ENCODE measurements around the gene PYGO2. TPM values are rescaled to one million over a fixed set of nuclear protein-coding genes. Genes with fewer than 3 reads are reported as not detected.
"Not testable (repeated sequence)": the region's sequence is repeated elsewhere in the genome, so short reads cannot be mapped to it uniquely, and the experiment has no call there.

Gene PYGO2
- total RNA-seq, 1 donor, result 18.5 TPM

GRCh38 chr1:154995301-154995983, 33.9 kb upstream of the PYGO2 start:
- H2AFZ ChIP-seq (ENCODE audit: low read length); H3K36me3 ChIP-seq (ENCODE audit: insufficient read depth, low read length); H3K4me3 ChIP-seq (ENCODE audit: insufficient read depth, low read length); H3K79me2 ChIP-seq (ENCODE audit: insufficient read depth, low read length); H3K4me2 ChIP-seq (ENCODE audit: insufficient read depth, low read length); H3K9me3 ChIP-seq (ENCODE audit: low read depth, low read length); H3K27me3 ChIP-seq (ENCODE audit: insufficient read depth, low read length); H4K20me1 ChIP-seq (ENCODE audit: insufficient read depth, low read length); H3K27ac ChIP-seq (ENCODE audit: low read depth, low read length): not testable (repeated sequence)
- DNase-seq (ENCODE audit: insufficient read length, low spot score, missing footprints), result peak; percentile 95
- H3K4me1 ChIP-seq (ENCODE audit: insufficient read depth, low read length), result peaks cover 15% of the 10 kb centered on the region
- TF ChIP-seq CTCF (IDR thresholded peaks at IDR 0.05; ENCODE audit: extremely low read depth, low read depth, low read length), result peak; percentile 58

GRCh38 chr1:154994591-154994990, 33.0 kb upstream of the PYGO2 start:
- Histone ChIP-seq H2AFZ (ENCODE audit: low read length) (no peak overlapping the region), H3K9me3 (ENCODE audit: low read depth, low read length) (no peaks in the 10 kb centered on the region), H3K4me1 (ENCODE audit: insufficient read depth, low read length) (peaks cover 7% of the 10 kb centered on the region), H3K4me2 (ENCODE audit: insufficient read depth, low read length) (no peak overlapping the region), H3K36me3 (ENCODE audit: insufficient read depth, low read length) (peaks cover 11% of the 10 kb centered on the region), H3K27ac (ENCODE audit: low read depth, low read length) (no peak overlapping the region), H3K4me3 (ENCODE audit: insufficient read depth, low read length) (no peak overlapping the region), H4K20me1 (ENCODE audit: insufficient read depth, low read length) (no peaks in the 10 kb centered on the region), H3K27me3 (ENCODE audit: insufficient read depth, low read length) (no peaks in the 10 kb centered on the region), H3K79me2 (ENCODE audit: insufficient read depth, low read length) (peaks cover under 1% of the 10 kb centered on the region)
- TF ChIP-seq CTCF (IDR thresholded peaks at IDR 0.05; ENCODE audit: extremely low read depth, low read depth, low read length), result no peak
- peak; percentile 59 for DNase-seq (ENCODE audit: insufficient read length, low spot score, missing footprints)

- H2AFZ ChIP-seq (ENCODE audit: low read length), result no peak overlapping the region
- no peaks in the 10 kb centered on the region for H3K27me3 ChIP-seq (ENCODE audit: insufficient read depth, low read length)
- no peak overlapping the region for H3K27ac ChIP-seq (ENCODE audit: low read depth, low read length)
- peak; percentile 68 for DNase-seq (ENCODE audit: insufficient read length, low spot score, missing footprints)
- H3K36me3 ChIP-seq (ENCODE audit: insufficient read depth, low read length), result peaks cover 14% of the 10 kb centered on the region
- H3K4me2 ChIP-seq (ENCODE audit: insufficient read depth, low read length), result no peak overlapping the region
- TF ChIP-seq CTCF (IDR thresholded peaks at IDR 0.05; ENCODE audit: extremely low read depth, low read depth, low read length), result no peak
- no peaks in the 10 kb centered on the region for H4K20me1 ChIP-seq (ENCODE audit: insufficient read depth, low read length)
- H3K4me3 ChIP-seq (ENCODE audit: insufficient read depth, low read length), result no peak overlapping the region
- H3K9me3 ChIP-seq (ENCODE audit: low read depth, low read length), result no peaks in the 10 kb centered on the region
- H3K4me1 ChIP-seq (ENCODE audit: insufficient read depth, low read length), result peaks cover 5% of the 10 kb centered on the region
- H3K79me2 ChIP-seq (ENCODE audit: insufficient read depth, low read length), result peaks cover 4% of the 10 kb centered on the region
These were observed 32.6 kb upstream of the PYGO2 start for GRCh38 chr1:154994269-154994587.

- H3K79me2 ChIP-seq (ENCODE audit: insufficient read depth, low read length), result peaks cover 8% of the 10 kb centered on the region
- H3K27me3 ChIP-seq (ENCODE audit: insufficient read depth, low read length), result no peaks in the 10 kb centered on the region
- no peak within 1 kb of the TSS for H3K4me3 ChIP-seq (ENCODE audit: insufficient read depth, low read length)
- peak; percentile 66 for DNase-seq (ENCODE audit: insufficient read length, low spot score, missing footprints)
- no peak for TF ChIP-seq CTCF (IDR thresholded peaks at IDR 0.05; ENCODE audit: extremely low read depth, low read depth, low read length)
- H3K36me3 ChIP-seq (ENCODE audit: insufficient read depth, low read length), result peaks cover 19% of the 10 kb centered on the region
- H3K4me1 ChIP-seq (ENCODE audit: insufficient read depth, low read length), result peaks cover under 1% of the 10 kb centered on the region
- H2AFZ ChIP-seq (ENCODE audit: low read length), result no peak within 1 kb of the TSS
- no peak within 1 kb of the TSS for H3K27ac ChIP-seq (ENCODE audit: low read depth, low read length)
- H3K4me2 ChIP-seq (ENCODE audit: insufficient read depth, low read length), result no peak within 1 kb of the TSS
- H3K9me3 ChIP-seq (ENCODE audit: low read depth, low read length), result no peaks in the 10 kb centered on the region
- no peaks in the 10 kb centered on the region for H4K20me1 ChIP-seq (ENCODE audit: insufficient read depth, low read length)
These were observed 32.1 kb upstream of the PYGO2 start, which contains the start of gene LENEP for GRCh38 chr1:154993572-154994268. Gene LENEP, plus strand, starts transcription at chr1:154993586. Its CDS starts 22 bp downstream, at chr1:154993608.
